ENCODE data around the gene MRPL51.
"Not testable (repeated sequence)": the region's sequence is repeated elsewhere in the genome, so short reads cannot be mapped to it uniquely, and the experiment has no call there.

The MRPL51 gene

GRCh38 chr12:6477601-6478377 lies 15.3 kb downstream of the MRPL51 start:
- DNase-seq, result not testable (repeated sequence)

GRCh38 chr12:6476489-6476888 lies 16.6 kb downstream of the MRPL51 start:
- DNase-seq, result no peak

GRCh38 chr12:6475233-6475975 lies 17.7 kb downstream of the MRPL51 start:
- not testable (repeated sequence) for DNase-seq

GRCh38 chr12:6472491-6472890 lies 20.6 kb downstream of the MRPL51 start:
- no peak for DNase-seq

GRCh38 chr12:6471989-6472360 lies 21.1 kb downstream of the MRPL51 start:
- DNase-seq, result no peak

GRCh38 chr12:6470375-6471163 lies 22.5 kb downstream of the MRPL51 start, which contains the start of gene VAMP1:
Gene VAMP1 (minus strand): TSS chr12:6470677. CDS start chr12:6470531, 146 bp downstream.
- DNase-seq, result peak; percentile 100

- no peak for DNase-seq
Observed at GRCh38 chr12:6469609-6470374, 23.3 kb downstream of the MRPL51 start.

- DNase-seq, result no peak
Observed at GRCh38 chr12:6469092-6469491, 24.0 kb downstream of the MRPL51 start.

GRCh38 chr12:6468283-6468575 lies 24.8 kb downstream of the MRPL51 start:
- no peak for DNase-seq

- not testable (repeated sequence) for DNase-seq
Observed at GRCh38 chr12:6467571-6468282, 25.3 kb downstream of the MRPL51 start.

GRCh38 chr12:6466751-6467150 lies 26.3 kb downstream of the MRPL51 start:
- DNase-seq, result not testable (repeated sequence)

GRCh38 chr12:6466184-6466573 lies 26.9 kb downstream of the MRPL51 start:
- no peak for DNase-seq

- DNase-seq, result peak; percentile 80
Observed at GRCh38 chr12:6465467-6466183, 27.4 kb downstream of the MRPL51 start.

GRCh38 chr12:6464531-6464930 lies 28.5 kb downstream of the MRPL51 start:
- no peak for DNase-seq

GRCh38 chr12:6463858-6464257 lies 29.2 kb downstream of the MRPL51 start:
- no peak for DNase-seq

GRCh38 chr12:6463216-6463615 lies 29.8 kb downstream of the MRPL51 start:
- no peak for DNase-seq

- DNase-seq, result no peak
Observed at GRCh38 chr12:6462234-6462995, 30.6 kb downstream of the MRPL51 start.

- DNase-seq, result no peak
Observed at GRCh38 chr12:6461401-6462233, 31.4 kb downstream of the MRPL51 start.

GRCh38 chr12:6460751-6461371 lies 32.2 kb downstream of the MRPL51 start:
- DNase-seq, result no peak
